Cardiac fibroblast (primary cell): ENCODE data around the gene MPZL3.

Experiments used
- DNase-seq, 2 donors: peaks; one replicate each; pipeline versions ENCODE4 v3.0.0 to v3.0.0-alpha.2; 2010; ENCODE audit warnings: low read depth in 2 of 2
- H3K4me3 ChIP-seq, 2 donors: replicated peaks in 1 of 2; 1 replicate in 1 of 2; 2 replicates in 1 of 2; pipeline ENCODE4 v1.5.1; 2011; ENCODE audit warnings: low read depth in 2 of 2, low read length in 2 of 2, mild to moderate bottlenecking in 2 of 2, moderate library complexity in 1 of 2
- CTCF ChIP-seq: IDR thresholded peaks from one replicate; pipeline ENCODE4 v1.5.1; 2011; ENCODE audit warnings: low read depth, mild to moderate bottlenecking, low read length, inconsistent platforms

The MPZL3 gene

GRCh38 chr11:118205606-118206378 is 46.4 kb downstream of the MPZL3 start:
- no peak overlapping the region for H3K4me3 ChIP-seq
- TF ChIP-seq CTCF = no peak

GRCh38 chr11:118202599-118203422 is 49.4 kb downstream of the MPZL3 start:
- DNase-seq = no peak
- no peak overlapping the region for H3K4me3 ChIP-seq

More at GRCh38 chr11:118205606-118206378, 46.4 kb downstream of the MPZL3 start:
- DNase-seq = no peak

GRCh38 chr11:118201966-118202365 is 50.2 kb downstream of the MPZL3 start:
- H3K4me3 ChIP-seq = no peak overlapping the region
- TF ChIP-seq CTCF = no peak
- DNase-seq = no peak

More at GRCh38 chr11:118202599-118203422, 49.4 kb downstream of the MPZL3 start:
- no peak for TF ChIP-seq CTCF

- no peak overlapping the region for H3K4me3 ChIP-seq
- DNase-seq = no peak
- no peak for TF ChIP-seq CTCF
These were observed 51.1 kb downstream of the MPZL3 start for GRCh38 chr11:118200901-118201680.

GRCh38 chr11:118200497-118200896 is 51.7 kb downstream of the MPZL3 start:
- no peak for TF ChIP-seq CTCF
- no peak for DNase-seq
- H3K4me3 ChIP-seq = no peak overlapping the region

GRCh38 chr11:118199135-118199534 is 53.0 kb downstream of the MPZL3 start:
- TF ChIP-seq CTCF = no peak
- no peak for DNase-seq
- no peak overlapping the region for H3K4me3 ChIP-seq
